GM12878 (cell line): Measurements from ENCODE around the gene IRF4. TPM values are rescaled to one million over a fixed set of nuclear protein-coding genes. Genes with fewer than 3 reads are reported as not detected.

ENCODE experiments used
- ATAC-seq: fragments of 200-7000 bp; cut with Tn5 transposase; 3 replicates; pipeline ENCODE4 v1.9.1; 2020; ENCODE audit warnings: mild to moderate bottlenecking, moderate library complexity
- BruUV-seq: library from RNA; stranded (reverse); fragments of 400-500 nt; replicated peaks from 2 replicates; lab custom pipeline; 2021; lab: Mats Ljungman, UMichigan
- CTCF ChIA-PET: fragments of 300-600 bp; sonication (Branson Sonifier 250); formaldehyde crosslinking; extraction: SDS; loops from one replicate; lab custom pipeline; 2021; ENCODE audit warnings: inconsistent platforms; lab: Yijun Ruan, JAX
- POLR2A ChIA-PET: fragments of 350-600 bp; formaldehyde crosslinking; extraction: SDS; loops from one replicate; lab custom pipeline; 2021; ENCODE audit warnings: inconsistent platforms; lab: Charles Lee
- RAD21 ChIA-PET: fragments of 300-600 bp; sonication (Branson Sonifier 250); formaldehyde crosslinking; loops from one replicate; lab custom pipeline; 2023; ENCODE audit warnings: antibody characterized with exemption; ENCODE audit not compliant: unreplicated experiment; lab: Charles Lee
- SMC1A ChIA-PET: fragments of 300-600 bp; sonication (Branson Sonifier 250); formaldehyde crosslinking; loops from one replicate; lab custom pipeline; 2023; ENCODE audit not compliant: unreplicated experiment, uncharacterized antibody; lab: Charles Lee
- DNase-seq: peaks from one replicate; pipeline ENCODE4 v3.0.0-alpha.2; 2011; ENCODE audit warnings: low read depth, low spot score
- FAIRE-seq: peaks from 3 replicates; lab custom pipeline; 2011; peaks lifted over from hg19 to GRCh38; lab: Jason Lieb, UNC
- H2AFZ ChIP-seq: 2 replicates; pipeline ENCODE4 v1.6.0; 2011; ENCODE audit warnings: low read depth, low read length, control low read depth; ENCODE audit not compliant: control insufficient read depth
- H3K27ac ChIP-seq: 2 replicates; pipeline ENCODE4 v1.5.1; 2011; ENCODE audit warnings: control low read depth; ENCODE audit not compliant: control insufficient read depth, insufficient read depth
- H3K27me3 ChIP-seq, 2 experiments: replicated peaks in 1 of 2; 2 replicates each; pipeline versions ENCODE4 v1.6.0 to v1.6.1; 2011; ENCODE audit warnings: low read length in 1 of 2; ENCODE audit not compliant: control insufficient read depth in 2 of 2, insufficient read depth in 2 of 2
- H3K36me3 ChIP-seq, 2 experiments: 2 replicates each; pipeline ENCODE4 v1.5.1; 2011; ENCODE audit warnings: low read length in 1 of 2; ENCODE audit not compliant: control insufficient read depth in 2 of 2, insufficient read depth in 2 of 2
- H3K4me1 ChIP-seq: 2 replicates; pipeline ENCODE4 v1.6.1; 2011; ENCODE audit warnings: mild to moderate bottlenecking, low read length, moderate library complexity, mixed read lengths; ENCODE audit not compliant: control insufficient read depth, insufficient read depth
- H3K4me2 ChIP-seq: 2 replicates; pipeline ENCODE4 v1.6.0; 2011; ENCODE audit warnings: control low read depth; ENCODE audit not compliant: control insufficient read depth, insufficient read depth
- H3K4me3 ChIP-seq: fragments of 200-600 bp; sonication (generic); 2 replicates; pipeline ENCODE4 v1.5.1; 2016
- H3K79me2 ChIP-seq: 2 replicates; pipeline ENCODE4 v1.6.0; 2011; ENCODE audit warnings: low read length; ENCODE audit not compliant: control insufficient read depth, insufficient read depth
- H3K9ac ChIP-seq: 2 replicates; pipeline ENCODE4 v1.8.0; 2011; ENCODE audit warnings: low read length, control low read depth, mixed read lengths; ENCODE audit not compliant: control insufficient read depth, insufficient read depth
- H3K9me3 ChIP-seq: replicated peaks from 3 replicates; pipeline ENCODE4 v1.5.1; 2011; ENCODE audit warnings: mild to moderate bottlenecking, low read length; ENCODE audit not compliant: control insufficient read depth, insufficient read depth
- H4K20me1 ChIP-seq: 2 replicates; pipeline ENCODE4 v1.6.0; 2011; ENCODE audit not compliant: control insufficient read depth, insufficient read depth
- CREM ChIP-seq: IDR thresholded peaks from 2 replicates; pipeline ENCODE4 v1.6.1; 2014; ENCODE audit warnings: antibody characterized with exemption, low read depth
- HDGF ChIP-seq: fragments of 450-650 bp; IDR thresholded peaks from 2 replicates; pipeline ENCODE4 v1.6.1; 2016; ENCODE audit warnings: antibody characterized with exemption
- RB1 ChIP-seq: fragments of 450-650 bp; formaldehyde crosslinking; IDR thresholded peaks from 2 replicates; pipeline ENCODE4 v1.6.1; 2017; ENCODE audit warnings: mild to moderate bottlenecking, borderline replicate concordance
- RBBP5 ChIP-seq: fragments of 200-600 bp; sonication (generic); conservative IDR thresholded peaks from 2 replicates; pipeline ENCODE4 v1.6.1; 2016
- SMAD5 ChIP-seq: IDR thresholded peaks from 2 replicates; pipeline ENCODE4 v1.6.1; 2016; ENCODE audit warnings: antibody characterized with exemption, low read depth
- TAF1 ChIP-seq: IDR thresholded peaks from 2 replicates; pipeline ENCODE4 v1.6.1; 2011; ENCODE audit warnings: mild to moderate bottlenecking, low read depth, low read length, borderline replicate concordance
- ZNF274 ChIP-seq: IDR thresholded peaks from one replicate; pipeline ENCODE4 v1.8.0; 2011; ENCODE audit not compliant: insufficient read length, insufficient read depth
- WGBS: methylation state at CpG from one replicate; pipeline ENCODE4 v1.1.6; 2016; ENCODE audit warnings: low lambda C conversion rate; ENCODE audit not compliant: insufficient replicate concordance, insufficient coverage; ENCODE audit errors: missing lambda C conversion rate; 5-methylcytosine and 5-hydroxymethylcytosine counted together
- in situ Hi-C: fragments of 300-500 bp; cut with MboI; formaldehyde crosslinking; loops from 9 replicates; pipeline ENCODE4 v1.14.3; 2018; ENCODE audit warnings: mixed read lengths
- intact Hi-C: fragments of 100-400 bp; cut with micrococcal nuclease; formaldehyde crosslinking; loops from one replicate; pipeline ENCODE4 v1.14.2; 2022; ENCODE audit not compliant: unreplicated experiment
- polyA plus RNA-seq, 11 experiments: library from polyadenylated mRNA; depleted of rRNA in 4 of 11; unstranded in 6 of 11; stranded (reverse) in 5 of 11; fragments of >200 nt; fragmentation: Nextera tagmentation in 4 of 11; fragmentation: Illumina TruSeq in 1 of 11; extraction: Ambion mirVana in 4 of 11; extraction: Trizol in 1 of 11; gene quantifications; 1 replicate in 1 of 11; 2 replicates in 10 of 11; pipeline versions ENCODE4 v1.2.1 to v1.2.3, GENCODE V29; 2011 to 2016; ENCODE audit warnings: inconsistent platforms in 2 of 11, missing spikeins in 2 of 11, low read depth in 1 of 11
- total RNA-seq, 4 experiments: library from RNA; depleted of rRNA in 3 of 4; stranded (reverse); fragments of >200 nt in 3 of 4; fragmentation: Illumina TruSeq in 1 of 4; extraction: Trizol in 1 of 4; gene quantifications; 2 replicates each; pipeline versions ENCODE4 v1.2.1 to v1.2.3, GENCODE V29; 2013 to 2021
- TF ChIP-seq, protein P1 (sequence below): fragments of 450-650 bp; IDR thresholded peaks from 2 replicates; pipeline ENCODE4 v1.6.1; 2016; ENCODE audit warnings: mild to moderate bottlenecking

The IRF4 gene
- total and polyA plus RNA-seq, 10 of the 15 experiments (the other 5 are each of a cell fraction or from before 2014, with no cell fraction given): 50.0 to 495 (median 257) TPM

DNA sequence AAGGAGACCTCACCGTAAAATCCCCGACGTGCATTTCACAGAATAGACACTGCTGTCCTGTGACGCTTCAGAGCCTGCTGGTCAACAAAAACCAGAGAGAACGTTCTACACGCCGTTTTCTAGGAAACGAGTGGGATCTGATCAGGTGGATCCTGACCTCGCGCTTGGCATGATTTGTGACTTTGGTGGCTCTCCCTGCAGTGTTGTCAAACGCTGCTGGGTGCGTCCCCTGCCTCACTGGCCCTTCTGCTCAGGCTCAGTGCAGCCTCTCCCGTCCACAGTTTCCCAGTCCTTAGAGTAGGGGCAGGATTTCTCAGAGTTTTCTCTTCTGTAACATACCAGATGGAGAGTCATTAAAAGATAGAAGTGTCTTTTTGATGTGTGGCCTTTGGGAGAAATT is 27.6 kb upstream of the IRF4 start:
- POLR2A ChIA-PET: interaction anchor here (0.9 to 3.1 kb wide), 7 partner anchors 9 to 50 kb away, joined by 3 to 14 read pairs (median 7); no protein-coding TSS in a partner anchor
- TF ChIP-seq CREM (no peak), TAF1 (no peak), ZNF274 (no peak), RB1 (no peak), RBBP5 (no peak), SMAD5 (no peak), HDGF (no peak)
- TF ChIP-seq, protein P1, sequence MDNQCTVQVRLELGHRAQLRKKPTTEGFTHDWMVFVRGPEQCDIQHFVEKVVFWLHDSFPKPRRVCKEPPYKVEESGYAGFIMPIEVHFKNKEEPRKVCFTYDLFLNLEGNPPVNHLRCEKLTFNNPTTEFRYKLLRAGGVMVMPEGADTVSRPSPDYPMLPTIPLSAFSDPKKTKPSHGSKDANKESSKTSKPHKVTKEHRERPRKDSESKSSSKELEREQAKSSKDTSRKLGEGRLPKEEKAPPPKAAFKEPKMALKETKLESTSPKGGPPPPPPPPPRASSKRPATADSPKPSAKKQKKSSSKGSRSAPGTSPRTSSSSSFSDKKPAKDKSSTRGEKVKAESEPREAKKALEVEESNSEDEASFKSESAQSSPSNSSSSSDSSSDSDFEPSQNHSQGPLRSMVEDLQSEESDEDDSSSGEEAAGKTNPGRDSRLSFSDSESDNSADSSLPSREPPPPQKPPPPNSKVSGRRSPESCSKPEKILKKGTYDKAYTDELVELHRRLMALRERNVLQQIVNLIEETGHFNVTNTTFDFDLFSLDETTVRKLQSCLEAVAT: 0 out of 2 replicates have a peak, but pooled peaks have one; percentile 37
- in situ Hi-C loops: no loop called here
- Histone ChIP-seq H3K9ac (no peak overlapping the region), H3K27me3 (no peaks in the 10 kb centered on the region), H3K4me1 (peaks cover 25% of the 10 kb centered on the region), H2AFZ (no peak overlapping the region), H3K4me2 (no peak overlapping the region), H3K4me3 (no peak overlapping the region), H3K79me2 (no peaks in the 10 kb centered on the region), H3K27ac (no peak overlapping the region), H3K36me3 (no peaks in the 10 kb centered on the region), H3K9me3 (no peaks in the 10 kb centered on the region; the same call in 2 of the 3 replicates), H4K20me1 (no peaks in the 10 kb centered on the region)
- DNase-seq: no peak
- CTCF ChIA-PET: interaction anchor here (1.1 to 4.8 kb wide), 6 partner anchors 13 to 175 kb away, joined by 5 to 34 read pairs (median 10); no protein-coding TSS in a partner anchor
- 82% methylated on average over 13 of the region's 13 CpGs for WGBS
- FAIRE-seq: no peak
- RAD21 ChIA-PET: interaction anchor here (0.6 to 8.0 kb wide), 17 partner anchors 8 to 177 kb away, joined by 3 to 73 read pairs (median 9); partner anchors contain the start of gene IRF4
- no peak for ATAC-seq
- intact Hi-C loops: loop anchor here (2.0 kb wide), 2 partner anchors 27 to 71 kb away; partner anchors contain the start of genes DUSP22 and IRF4
- SMC1A ChIA-PET: interaction anchor here (0.8 to 9.6 kb wide), 19 partner anchors 8 to 147 kb away, joined by 3 to 230 read pairs (median 9); no protein-coding TSS in a partner anchor
- BruUV-seq: no TSS peak
